DLD1 (cell line): ENCODE data around the gene HES3.

ENCODE experiments used
- in situ Hi-C: cut with HindIII; loops from 2 replicates; pipeline ENCODE4 v1.10.0; 2017; ENCODE audit warnings: low sequenced_read_pairs

HES3 gene

GRCh38 chr1:6260961-6261614 is 17.1 kb downstream of the HES3 start, which contains the start of gene GPR153:
Gene GPR153, minus strand, starts transcription at chr1:6261098. Its CDS starts 6,193 bp downstream, at chr1:6254905.
- in situ Hi-C loops = no loop called here

GRCh38 chr1:6261615-6261995 is 17.6 kb downstream of the HES3 start:
- in situ Hi-C loops = no loop called here

GRCh38 chr1:6262555-6263420 is 18.8 kb downstream of the HES3 start:
- in situ Hi-C loops = no loop called here

- in situ Hi-C loops = no loop called here
Measured at GRCh38 chr1:6263716-6264115, 19.7 kb downstream of the HES3 start.

GRCh38 chr1:6265151-6265550 is 21.2 kb downstream of the HES3 start:
- in situ Hi-C loops = no loop called here

GRCh38 chr1:6266641-6267040 is 22.7 kb downstream of the HES3 start:
- in situ Hi-C loops = no loop called here

- in situ Hi-C loops = no loop called here
Measured at GRCh38 chr1:6267686-6268322, 23.8 kb downstream of the HES3 start.

- in situ Hi-C loops = no loop called here
Measured at GRCh38 chr1:6268415-6268814, 24.4 kb downstream of the HES3 start.

- in situ Hi-C loops = no loop called here
Measured at GRCh38 chr1:6269296-6269695, 25.3 kb downstream of the HES3 start.

GRCh38 chr1:6269720-6270400 is 25.9 kb downstream of the HES3 start:
- in situ Hi-C loops = no loop called here

- in situ Hi-C loops = no loop called here
Measured at GRCh38 chr1:6270401-6270800, 26.4 kb downstream of the HES3 start.

GRCh38 chr1:6271006-6271405 is 27.0 kb downstream of the HES3 start:
- in situ Hi-C loops = no loop called here

GRCh38 chr1:6271554-6271953 is 27.6 kb downstream of the HES3 start:
- in situ Hi-C loops = no loop called here

GRCh38 chr1:6272452-6272851 is 28.5 kb downstream of the HES3 start:
- in situ Hi-C loops = no loop called here

- in situ Hi-C loops = no loop called here
Measured at GRCh38 chr1:6272868-6273267, 28.9 kb downstream of the HES3 start.

- in situ Hi-C loops = no loop called here
Measured at GRCh38 chr1:6273380-6273891, 29.5 kb downstream of the HES3 start.

GRCh38 chr1:6274102-6274501 is 30.1 kb downstream of the HES3 start:
- in situ Hi-C loops = no loop called here

GRCh38 chr1:6274622-6275139 is 30.7 kb downstream of the HES3 start:
- in situ Hi-C loops = no loop called here

- in situ Hi-C loops = no loop called here
Measured at GRCh38 chr1:6275826-6276782, 32.1 kb downstream of the HES3 start.
